NCI-H2196 (cell line): ENCODE results near the gene PCDHGC5.
A peak's percentile ranks its signal among the peaks of the same experiment; 100 is the strongest.

ENCODE experiments used
- DNase-seq: peaks from one replicate; lab custom pipeline; 2025; ENCODE audit not compliant: unreplicated experiment; lab: John Stamatoyannopoulos, UW

Gene PCDHGC5

DNA sequence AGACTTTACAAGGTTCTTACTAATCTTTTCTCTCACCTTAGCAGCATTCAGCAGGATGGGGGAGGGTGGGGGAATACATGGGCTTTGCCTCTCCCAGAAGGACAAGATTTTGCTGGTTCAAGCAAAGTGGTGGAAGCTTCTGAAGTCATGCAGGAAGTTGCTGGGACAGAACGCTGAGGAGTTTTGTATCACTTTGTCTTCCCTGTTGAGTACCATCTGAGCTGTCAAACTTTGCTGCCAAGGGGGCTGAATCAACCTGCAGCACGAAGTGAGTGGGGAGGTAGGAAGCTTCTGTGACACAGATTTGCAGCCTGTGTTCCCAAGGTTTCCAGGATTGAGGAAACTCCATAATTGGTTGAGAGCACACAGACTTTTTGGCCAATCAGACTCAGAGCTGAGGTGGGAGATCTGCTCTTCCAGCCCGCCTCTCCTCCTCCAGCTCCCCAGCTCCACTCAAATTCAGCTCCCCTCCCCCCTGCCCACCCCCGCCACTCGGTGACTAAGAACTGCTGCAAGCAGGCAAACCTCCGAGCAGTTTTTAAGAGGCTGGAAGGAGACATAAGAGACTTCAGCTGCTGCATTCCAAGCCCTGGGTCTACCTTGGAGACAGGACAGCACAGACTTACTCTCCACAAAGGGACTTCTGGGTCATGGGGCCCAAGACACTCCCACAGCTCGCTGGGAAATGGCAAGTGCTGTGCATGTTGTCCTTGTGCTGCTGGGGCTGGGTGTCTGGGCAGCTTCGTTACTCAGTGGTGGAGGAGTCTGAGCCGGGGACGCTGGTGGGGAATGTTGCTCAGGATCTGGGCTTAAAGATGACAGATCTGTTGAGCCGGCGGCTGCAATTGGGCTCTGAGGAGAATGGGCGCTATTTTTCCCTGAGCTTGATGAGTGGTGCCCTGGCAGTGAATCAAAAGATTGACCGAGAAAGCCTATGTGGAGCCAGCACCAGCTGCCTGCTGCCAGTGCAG is at the start of gene PCDHGC5:
Gene PCDHGC5, plus strand, starts transcription at position 491 of the 971 bp plus-strand sequence. Its CDS starts 160 bp downstream, at position 651.
- no peak for DNase-seq

DNA sequence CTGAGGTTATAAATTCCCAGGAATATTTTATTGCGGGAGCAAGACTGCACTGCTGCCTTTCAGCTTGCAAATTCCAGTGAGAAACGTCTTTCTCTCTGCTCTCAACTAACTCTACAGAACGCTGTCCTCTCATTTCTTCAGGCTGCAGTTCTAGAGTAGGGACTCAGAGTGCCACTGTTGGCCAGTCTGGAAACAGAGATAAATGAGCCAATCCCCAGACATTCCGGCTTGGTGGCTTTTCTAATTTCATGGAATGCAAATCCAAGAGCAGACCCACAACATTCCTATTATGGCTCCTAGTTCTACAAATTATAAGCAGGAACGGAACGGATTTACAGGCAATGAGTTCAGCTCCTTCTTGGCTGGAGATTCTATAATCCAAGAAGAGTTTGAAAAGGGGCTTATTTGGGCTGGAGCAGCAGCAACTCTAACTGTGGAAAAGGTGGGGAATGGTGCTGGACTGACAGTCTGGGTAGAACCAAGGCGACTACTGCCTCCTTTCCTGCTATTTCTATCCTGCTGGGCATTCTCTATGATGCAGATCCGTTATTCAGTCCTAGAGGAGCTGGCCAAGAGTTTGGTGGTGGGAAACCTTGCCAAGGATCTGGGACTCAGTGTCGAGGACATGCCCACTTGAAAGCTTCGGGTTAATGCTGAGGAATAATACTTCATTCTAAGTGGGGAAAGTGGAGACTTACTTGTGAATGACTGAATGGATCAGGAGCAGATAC is 49.3 kb upstream of the PCDHGC5 start:
- no peak for DNase-seq

DNA sequence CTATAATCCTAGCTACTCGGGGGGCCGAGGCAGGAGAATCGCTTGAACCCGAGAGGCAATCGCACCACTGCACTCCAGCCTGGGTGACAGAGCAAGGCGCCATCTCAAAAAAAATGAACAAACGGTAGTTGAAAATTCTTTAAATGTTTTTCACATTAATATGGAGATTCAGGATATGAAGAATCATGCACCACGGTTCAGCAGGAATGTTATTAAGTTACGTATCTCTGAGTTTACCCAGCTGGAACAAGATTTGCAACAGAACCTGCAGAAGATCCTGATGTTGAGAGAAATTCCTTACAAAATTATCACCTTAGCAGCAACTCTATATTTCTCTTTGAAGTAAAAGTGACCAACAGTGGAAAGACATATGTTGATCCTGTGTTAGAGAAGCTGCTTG is 48.5 kb upstream of the PCDHGC5 start:
- no peak for DNase-seq

DNA sequence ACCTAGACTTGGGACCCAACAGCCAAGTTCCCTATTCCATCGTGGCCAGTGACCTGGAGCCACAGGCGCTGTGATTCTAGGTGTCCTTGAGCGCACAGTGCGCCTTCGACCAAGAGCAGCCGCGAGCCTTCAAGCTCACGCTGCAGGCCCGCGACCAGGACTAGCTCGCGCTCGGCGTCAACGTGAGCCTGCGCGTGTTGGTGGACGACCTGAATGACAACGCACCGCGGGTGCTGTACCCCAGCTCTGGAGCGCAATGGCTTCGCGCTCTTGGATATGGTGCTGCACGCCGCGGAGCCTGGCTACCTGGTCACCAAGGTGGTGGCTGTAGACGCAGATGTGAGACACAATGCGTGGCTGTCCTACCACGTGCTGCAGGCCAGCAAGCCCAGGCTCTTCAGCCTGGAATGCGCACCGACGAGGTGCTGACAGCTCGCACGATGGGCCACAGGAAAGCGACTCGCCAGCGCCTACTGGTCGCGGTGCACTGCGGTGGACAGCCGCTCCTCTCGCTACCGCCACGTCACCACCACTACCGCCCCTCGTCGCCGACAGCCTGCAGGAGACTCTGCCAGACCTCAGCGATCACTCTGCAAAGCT is 47.2 kb upstream of the PCDHGC5 start:
- no peak for DNase-seq

DNA sequence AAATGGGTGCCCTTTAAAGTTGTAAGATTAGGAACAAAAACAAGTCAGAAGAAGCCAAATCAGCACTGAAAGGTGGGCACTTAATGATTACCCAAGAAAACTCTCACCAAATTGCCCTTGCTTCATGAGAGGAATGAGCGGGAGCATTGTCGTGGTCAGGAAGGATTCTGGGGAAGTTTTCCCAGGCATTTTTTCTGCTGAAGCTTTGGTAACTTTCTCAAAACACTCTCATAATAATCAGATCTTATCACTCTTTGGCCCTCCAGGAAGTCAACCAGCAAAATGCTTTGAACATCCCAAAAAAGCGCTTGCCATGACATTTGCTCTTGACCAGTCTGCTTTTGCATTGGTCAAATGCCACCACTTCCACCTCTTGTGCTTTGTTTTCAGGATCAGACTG is 23.5 kb upstream of the PCDHGC5 start:
- no peak for DNase-seq

DNA sequence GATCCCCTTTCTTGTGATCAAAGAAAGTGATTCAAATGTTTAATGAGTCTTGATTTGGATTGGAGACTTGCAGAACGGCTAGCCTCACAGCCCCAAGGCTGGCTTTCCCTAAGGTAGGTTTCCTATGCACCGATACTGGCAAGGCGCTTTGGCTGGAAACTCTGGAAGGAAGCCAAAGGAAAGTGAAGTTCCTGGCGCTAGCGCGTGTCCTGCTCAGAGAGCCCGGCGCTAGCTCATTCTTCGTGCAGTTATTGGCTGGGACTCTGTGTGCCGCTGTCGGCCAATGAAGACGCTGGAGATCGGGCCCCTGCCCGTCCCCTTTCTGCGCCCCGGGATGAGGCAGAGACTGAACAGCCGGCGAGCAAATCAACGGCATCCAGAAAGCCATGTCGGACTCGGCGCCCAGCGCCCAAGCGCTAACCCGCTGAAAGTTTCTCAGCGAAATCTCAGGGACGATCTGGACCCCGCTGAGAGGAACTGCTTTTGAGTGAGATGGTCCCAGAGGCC is 13.2 kb upstream of the PCDHGC5 start, which contains the start of gene PCDHGC3:
Gene PCDHGC3, plus strand, starts transcription at position 342 of the 507 bp plus-strand sequence. Its CDS starts 151 bp downstream, at position 493.
- DNase-seq = peak; percentile 90

DNA sequence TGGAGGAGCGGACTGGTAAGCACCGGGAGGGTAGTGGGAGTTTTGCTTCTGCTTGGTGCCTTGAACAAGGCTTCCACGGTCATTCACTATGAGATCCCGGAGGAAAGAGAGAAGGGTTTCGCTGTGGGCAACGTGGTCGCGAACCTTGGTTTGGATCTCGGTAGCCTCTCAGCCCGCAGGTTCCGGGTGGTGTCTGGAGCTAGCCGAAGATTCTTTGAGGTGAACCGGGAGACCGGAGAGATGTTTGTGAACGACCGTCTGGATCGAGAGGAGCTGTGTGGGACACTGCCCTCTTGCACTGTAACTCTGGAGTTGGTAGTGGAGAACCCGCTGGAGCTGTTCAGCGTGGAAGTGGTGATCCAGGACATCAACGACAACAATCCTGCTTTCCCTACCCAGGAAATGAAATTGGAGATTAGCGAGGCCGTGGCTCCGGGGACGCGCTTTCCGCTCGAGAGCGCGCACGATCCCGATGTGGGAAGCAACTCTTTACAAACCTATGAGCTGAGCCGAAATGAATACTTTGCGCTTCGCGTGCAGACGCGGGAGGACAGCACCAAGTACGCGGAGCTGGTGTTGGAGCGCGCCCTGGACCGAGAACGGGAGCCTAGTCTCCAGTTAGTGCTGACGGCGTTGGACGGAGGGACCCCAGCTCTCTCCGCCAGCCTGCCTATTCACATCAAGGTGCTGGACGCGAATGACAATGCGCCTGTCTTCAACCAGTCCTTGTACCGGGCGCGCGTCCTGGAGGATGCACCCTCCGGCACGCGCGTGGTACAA is 12.6 kb upstream of the PCDHGC5 start:
- DNase-seq = no peak

DNA sequence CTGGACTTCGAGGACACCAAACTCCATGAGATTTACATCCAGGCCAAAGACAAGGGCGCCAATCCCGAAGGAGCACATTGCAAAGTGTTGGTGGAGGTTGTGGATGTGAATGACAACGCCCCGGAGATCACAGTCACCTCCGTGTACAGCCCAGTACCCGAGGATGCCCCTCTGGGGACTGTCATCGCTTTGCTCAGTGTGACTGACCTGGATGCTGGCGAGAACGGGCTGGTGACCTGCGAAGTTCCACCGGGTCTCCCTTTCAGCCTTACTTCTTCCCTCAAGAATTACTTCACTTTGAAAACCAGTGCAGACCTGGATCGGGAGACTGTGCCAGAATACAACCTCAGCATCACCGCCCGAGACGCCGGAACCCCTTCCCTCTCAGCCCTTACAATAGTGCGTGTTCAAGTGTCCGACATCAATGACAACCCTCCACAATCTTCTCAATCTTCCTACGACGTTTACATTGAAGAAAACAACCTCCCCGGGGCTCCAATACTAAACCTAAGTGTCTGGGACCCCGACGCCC is 11.8 kb upstream of the PCDHGC5 start:
- DNase-seq = no peak

DNA sequence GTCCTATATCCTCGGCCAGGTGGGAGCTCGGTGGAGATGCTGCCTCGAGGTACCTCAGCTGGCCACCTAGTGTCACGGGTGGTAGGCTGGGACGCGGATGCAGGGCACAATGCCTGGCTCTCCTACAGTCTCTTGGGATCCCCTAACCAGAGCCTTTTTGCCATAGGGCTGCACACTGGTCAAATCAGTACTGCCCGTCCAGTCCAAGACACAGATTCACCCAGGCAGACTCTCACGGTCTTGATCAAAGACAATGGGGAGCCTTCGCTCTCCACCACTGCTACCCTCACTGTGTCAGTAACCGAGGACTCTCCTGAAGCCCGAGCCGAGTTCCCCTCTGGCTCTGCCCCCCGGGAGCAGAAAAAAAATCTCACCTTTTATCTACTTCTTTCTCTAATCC is 11.1 kb upstream of the PCDHGC5 start:
- no peak for DNase-seq

DNA sequence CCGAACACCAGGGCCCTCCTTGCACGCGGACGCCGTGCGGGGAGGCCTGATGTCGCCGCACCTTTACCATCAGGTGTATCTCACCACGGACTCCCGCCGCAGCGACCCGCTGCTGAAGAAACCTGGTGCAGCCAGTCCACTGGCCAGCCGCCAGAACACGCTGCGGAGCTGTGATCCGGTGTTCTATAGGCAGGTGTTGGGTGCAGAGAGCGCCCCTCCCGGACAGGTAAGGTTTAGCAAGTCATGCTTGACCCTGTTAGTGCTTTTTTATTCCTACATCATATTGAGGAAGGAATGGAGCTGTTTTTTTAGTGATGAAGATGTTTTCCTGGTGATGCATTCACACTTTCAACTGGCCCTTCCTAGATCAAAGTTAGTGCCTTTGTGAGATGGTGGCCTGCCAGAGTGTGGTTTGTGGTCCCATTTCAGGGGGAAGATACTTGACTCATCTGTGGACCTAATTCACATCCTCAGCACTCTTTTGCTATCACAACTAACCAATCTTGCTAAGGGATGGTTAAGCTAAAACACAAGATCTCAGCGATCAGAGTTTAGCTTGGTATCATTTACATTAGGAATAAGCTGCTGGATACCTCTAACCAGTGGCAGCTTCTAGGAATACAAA is 10.4 kb upstream of the PCDHGC5 start:
- DNase-seq = no peak

DNA sequence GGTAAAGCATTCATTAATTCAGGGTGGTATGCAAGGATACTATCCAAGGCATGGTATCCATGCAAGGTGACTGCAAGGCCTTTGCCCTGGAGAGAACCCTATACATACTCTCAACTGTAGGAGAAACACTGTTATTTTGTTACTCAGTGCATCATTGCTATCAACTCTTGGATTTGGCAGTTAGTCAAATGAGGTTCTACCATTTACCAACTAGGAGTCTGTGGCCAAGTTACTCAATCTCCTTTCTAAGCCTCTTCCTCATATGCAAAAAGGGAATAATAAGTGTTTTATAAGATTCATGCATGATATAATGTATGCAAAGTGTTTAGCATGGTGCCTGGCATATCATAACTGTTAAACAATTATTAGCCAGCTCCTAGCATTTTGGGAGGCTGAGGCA is 9.1 kb upstream of the PCDHGC5 start:
- DNase-seq = no peak

DNA sequence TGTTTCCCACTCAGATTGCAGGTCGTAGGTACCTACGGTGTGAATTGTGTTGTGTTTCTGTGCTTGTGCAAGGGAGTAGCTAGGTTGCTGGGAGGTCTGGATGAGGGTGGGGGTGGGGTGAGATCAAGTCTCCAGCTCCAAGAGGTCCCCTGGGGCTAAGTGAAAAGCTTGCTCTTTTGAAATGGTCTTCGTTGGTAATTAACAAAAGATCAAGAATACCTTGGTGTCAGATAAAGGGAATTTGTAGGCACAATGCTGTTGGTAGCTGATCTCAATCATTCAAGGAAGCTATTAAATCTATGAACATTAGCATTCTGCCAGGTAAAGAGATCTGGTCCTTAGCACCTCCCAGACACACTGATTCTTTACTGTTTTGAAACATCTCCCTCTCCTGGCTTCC is 5.0 kb upstream of the PCDHGC5 start:
- no peak for DNase-seq

DNA sequence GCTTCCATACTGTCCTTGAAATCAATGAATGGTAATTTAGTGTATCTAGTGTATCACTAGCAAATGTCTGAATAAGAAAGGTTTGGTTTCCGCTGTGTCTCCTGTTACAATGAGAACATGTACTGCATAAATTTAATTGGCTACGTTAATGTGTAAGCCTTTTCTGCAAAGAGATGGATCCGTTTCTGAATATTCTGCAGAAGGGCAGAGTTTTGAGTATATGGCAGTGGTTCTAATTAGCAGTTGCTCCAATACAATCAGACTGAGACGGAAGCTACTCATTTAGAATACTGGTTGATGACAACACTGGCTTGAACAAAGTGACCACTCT is 4.6 kb upstream of the PCDHGC5 start:
- no peak for DNase-seq

DNA sequence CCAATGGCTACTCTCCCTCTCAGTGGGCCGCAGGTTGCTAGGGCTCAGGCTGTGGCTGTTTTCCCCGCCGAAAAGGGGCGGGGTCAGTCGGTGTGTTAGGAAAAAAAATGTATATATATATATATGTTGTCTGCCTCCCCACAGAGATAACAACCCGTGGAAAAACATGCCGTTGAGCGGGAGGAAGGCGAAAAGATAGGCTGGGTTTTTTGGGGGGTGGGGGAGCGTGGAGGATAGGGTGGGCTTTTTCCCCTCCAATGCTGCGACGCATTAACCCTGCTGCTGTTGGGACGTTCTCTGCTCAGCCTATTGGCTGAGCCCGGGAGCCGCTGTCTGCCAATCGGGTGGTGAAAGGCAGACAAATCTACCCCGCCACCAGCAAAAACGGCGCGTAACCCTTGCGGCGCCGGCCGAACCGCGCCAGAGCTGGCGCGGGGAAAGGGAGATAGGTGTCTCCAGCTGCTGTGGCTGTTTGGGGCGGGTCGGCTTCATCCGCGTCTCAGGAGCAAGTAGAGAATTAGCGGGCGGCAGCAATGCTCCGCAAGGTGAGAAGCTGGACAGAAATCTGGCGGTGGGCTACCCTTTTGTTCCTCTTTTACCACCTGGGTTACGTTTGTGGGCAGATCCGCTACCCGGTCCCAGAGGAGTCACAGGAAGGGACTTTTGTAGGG is 4.1 kb upstream of the PCDHGC5 start, which contains the start of gene PCDHGC4:
Gene PCDHGC4, plus strand, starts transcription at position 390 of the 671 bp plus-strand sequence. Its CDS starts 144 bp downstream, at position 534.
- DNase-seq = no peak

DNA sequence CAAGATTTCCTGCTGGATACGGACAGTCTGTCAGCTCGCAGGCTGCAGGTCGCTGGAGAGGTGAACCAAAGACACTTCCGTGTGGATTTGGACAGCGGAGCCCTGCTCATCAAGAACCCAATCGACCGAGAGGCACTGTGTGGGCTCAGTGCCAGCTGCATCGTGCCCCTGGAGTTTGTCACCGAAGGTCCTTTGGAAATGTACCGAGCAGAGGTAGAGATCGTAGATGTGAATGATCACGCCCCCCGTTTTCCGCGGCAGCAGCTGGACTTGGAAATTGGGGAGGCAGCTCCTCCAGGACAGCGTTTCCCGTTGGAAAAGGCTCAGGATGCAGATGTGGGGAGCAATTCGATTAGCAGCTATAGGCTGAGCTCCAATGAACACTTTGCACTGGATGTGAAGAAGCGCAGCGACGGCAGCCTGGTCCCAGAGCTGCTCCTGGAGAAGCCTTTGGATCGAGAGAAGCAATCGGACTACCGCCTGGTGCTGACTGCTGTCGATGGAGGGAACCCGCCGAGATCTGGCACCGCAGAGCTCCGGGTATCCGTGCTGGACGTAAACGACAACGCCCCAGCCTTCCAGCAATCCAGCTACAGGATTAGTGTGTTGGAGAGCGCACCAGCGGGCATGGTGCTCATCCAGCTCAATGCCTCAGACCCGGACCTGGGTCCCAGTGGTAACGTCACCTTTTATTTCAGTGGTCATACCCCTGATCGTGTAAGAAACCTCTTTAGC is 3.4 kb upstream of the PCDHGC5 start:
- no peak for DNase-seq

DNA sequence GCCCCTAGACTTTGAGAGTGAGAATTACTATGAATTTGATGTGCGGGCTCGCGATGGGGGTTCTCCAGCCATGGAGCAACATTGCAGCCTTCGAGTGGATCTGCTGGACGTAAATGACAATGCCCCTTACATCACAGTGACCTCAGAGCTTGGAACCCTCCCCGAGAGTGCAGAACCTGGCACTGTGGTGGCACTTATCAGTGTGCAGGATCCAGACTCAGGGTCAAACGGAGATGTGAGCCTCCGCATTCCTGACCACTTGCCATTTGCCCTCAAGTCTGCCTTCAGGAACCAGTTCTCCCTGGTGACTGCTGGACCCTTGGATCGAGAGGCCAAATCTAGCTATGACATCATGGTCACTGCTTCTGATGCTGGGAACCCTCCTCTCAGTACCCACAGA is 2.8 kb upstream of the PCDHGC5 start:
- DNase-seq = no peak

DNA sequence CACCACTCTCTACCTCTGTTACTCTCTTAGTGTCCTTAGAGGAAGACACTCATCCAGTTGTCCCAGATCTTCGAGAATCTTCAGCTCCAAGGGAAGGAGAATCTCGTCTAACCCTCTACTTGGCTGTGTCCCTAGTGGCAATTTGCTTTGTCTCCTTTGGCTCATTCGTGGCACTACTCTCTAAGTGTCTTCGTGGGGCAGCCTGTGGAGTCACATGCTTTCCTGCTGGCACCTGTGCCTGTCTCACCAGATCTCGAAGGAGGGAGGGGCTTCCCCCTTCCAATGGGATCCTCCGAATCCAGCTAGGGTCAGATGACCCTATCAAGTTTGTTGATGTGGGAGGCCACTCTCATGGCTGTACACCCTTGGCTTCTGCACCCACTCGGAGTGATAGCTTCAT is 1.8 kb upstream of the PCDHGC5 start:
- DNase-seq = no peak

DNA sequence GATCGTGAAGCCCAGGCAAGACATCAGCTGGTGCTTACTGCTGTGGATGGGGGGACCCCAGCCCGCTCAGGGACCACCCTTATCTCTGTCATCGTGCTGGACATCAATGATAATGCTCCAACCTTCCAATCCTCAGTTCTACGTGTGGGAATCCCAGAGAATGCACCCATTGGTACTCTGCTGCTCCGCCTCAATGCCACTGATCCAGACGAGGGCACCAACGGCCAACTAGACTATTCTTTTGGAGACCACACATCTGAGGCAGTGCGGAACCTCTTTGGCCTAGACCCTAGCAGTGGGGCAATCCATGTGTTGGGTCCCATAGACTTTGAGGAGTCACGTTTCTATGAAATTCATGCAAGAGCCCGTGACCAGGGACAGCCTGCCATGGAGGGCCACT is 960 bp downstream of the PCDHGC5 start:
- no peak for DNase-seq

DNA sequence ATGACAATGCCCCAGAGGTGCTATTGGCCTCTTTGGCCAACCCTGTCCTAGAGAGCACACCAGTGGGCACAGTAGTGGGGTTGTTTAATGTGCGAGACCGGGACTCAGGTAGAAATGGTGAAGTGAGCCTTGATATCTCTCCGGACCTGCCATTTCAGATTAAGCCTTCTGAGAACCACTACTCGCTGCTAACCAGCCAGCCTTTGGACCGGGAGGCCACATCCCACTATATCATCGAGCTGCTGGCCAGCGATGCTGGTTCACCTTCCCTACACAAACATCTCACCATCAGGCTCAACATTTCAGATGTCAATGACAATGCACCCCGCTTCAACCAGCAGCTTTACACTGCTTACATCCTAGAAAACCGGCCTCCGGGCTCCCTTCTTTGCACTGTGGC is 1.4 kb downstream of the PCDHGC5 start:
- DNase-seq = no peak
